Stimulated activated CD4-positive, alpha-beta T cell treated with anti-CD3 and anti-CD28 coated beads, Interleukin-2, amount 100 ng/mL, for 24 hours (primary cell): ENCODE data around the gene DNAH14.
"Not testable (repeated sequence)": the region's sequence is repeated elsewhere in the genome, so short reads cannot be mapped to it uniquely, and the experiment has no call there.

Experiments
- DNase-seq, 2 donors: peaks; one replicate each; pipeline ENCODE4 v3.0.0-alpha.2; 2020

The DNAH14 gene

GRCh38 chr1:224922404-224923164 lies 6.9 kb upstream of the DNAH14 start:
- DNase-seq, result no peak

DNA sequence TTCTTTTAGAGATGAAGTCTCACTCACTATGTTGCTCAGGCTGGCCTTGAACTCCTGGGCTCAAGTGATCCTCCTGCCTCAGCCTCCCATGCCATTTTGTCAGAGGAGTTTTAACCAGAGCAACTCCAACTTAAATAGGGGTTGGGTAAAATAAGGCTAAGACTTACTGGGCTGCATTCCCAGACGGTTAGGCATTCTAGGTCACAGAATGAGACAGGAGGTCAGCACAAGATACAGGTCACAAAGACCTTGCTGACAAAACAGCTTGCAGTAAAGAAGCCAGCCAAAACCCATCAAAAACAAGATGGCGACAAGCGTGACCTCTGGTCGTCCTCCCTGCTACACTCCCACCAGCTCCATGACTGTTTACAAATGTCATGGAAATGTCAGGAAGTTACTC lies 5.7 kb upstream of the DNAH14 start:
- no peak for DNase-seq

DNA sequence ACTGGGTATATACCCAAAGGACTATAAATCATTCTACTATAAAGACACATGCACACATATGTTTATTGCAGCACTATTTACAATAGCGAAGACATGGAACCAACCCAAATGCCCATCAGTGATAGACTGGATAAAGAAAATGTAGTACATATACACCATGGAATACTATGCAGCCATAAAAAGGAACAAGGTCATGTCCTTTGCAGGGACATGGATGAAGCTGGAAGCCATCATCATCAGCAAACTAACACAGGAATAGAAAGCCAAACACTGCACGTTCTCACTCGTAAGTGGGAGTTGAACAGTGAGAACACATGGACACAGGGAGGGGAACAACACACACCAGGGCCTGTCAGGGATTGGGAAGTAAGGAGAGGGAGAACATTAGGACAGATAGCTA lies 1.8 kb upstream of the DNAH14 start:
- DNase-seq, result not testable (repeated sequence)

DNA sequence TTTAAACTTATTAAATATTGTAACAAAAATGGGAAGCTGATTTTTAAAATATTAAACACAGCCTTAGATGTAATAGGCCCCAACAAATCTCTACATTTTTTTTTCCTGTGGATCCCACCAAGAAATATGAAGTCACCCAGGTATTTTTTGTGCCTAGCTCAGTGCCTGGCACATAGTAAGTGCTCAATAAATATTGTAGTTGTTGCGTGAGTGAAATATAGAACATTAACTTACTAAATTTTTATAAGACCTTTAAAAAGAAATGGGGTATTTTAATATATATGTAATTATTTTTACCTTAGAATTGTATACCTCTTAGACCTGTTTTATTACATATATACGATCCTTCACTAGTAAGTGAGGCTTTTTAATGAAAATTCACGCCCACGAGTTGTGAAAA lies 569 bp upstream of the DNAH14 start:
- no peak for DNase-seq

DNA sequence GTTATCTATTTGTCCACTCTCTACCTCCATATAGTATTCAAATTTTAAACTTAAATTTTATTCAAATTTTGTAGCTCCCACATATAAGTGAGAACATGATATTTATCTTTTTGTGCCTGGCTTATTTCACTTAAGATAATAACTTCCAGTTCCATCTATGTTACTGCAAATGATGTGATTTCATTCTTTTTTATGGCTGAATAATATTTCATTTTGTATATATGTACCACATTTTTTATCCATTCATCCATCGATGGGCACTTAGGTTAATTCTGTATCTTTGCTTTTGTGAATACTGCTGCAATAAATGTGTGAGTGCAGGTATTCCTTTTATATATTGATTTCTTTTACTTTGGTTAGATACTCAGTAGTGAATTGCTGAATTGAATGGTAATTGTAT lies 2.1 kb downstream of the DNAH14 start:
- DNase-seq, result no peak

- DNase-seq, result no peak
Measured at GRCh38 chr1:224932607-224933249, 3.3 kb downstream of the DNAH14 start.

- no peak for DNase-seq
Measured at GRCh38 chr1:224933584-224933983, 4.1 kb downstream of the DNAH14 start.

DNA sequence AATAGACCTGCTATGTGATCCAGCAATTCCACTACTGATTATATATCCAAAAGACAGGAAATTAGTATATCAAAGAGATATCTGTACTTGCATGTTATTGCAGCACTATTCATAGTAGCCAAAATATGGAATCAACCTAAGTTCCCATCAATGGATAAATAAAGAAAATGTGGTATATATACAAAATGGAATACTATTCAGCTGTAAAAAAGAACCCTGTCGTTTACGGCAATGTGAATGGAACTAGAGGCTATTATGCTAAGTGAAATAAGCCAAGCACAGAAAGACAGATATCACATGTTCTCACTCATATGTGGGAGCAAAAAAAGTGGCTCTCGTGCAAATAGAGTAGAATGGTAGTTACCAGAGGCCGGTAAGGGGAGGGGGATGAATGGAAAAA lies 9.2 kb downstream of the DNAH14 start:
- DNase-seq, result no peak

- DNase-seq, result no peak
Measured at GRCh38 chr1:224939844-224940425, 10.5 kb downstream of the DNAH14 start.

DNA sequence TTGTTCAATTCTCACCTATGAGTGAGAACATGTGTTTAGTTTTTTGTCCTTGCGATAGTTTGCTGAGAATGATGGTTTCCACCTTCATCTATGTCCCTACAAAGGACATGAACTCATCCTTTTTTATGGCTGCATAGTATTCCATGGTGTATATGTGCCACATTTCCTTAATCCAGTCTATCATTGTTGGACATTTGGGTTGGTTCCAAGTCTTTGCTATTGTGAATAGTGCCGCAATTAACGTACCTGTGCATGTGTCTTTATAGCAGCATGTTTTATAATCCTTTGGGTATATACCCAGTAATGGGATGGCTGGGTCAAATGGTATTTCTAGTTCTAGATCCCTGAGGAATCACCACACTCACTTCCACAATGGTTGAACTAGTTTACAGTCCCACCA lies 11.3 kb downstream of the DNAH14 start:
- not testable (repeated sequence) for DNase-seq

- not testable (repeated sequence) for DNase-seq
Measured at GRCh38 chr1:224945651-224946348, 16.3 kb downstream of the DNAH14 start.

DNA sequence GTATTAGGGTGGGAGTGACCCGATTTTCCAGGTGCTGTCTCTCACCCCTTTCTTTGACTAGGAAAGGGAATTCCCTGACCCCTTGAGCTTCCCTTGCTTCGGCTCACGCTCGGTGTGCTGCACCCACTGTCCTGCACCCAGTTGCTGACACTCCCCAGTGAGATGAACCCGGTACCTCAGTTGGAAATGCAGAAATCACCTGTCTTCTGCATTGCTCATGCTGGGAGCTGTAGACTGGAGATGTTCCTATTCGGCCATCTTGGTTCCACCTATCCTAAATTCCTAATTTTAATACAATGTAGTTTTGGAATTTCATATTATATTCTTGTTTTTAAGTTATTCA lies 16.8 kb downstream of the DNAH14 start:
- DNase-seq, result not testable (repeated sequence)

GRCh38 chr1:224957696-224958095 lies 28.2 kb downstream of the DNAH14 start:
- DNase-seq, result no peak

- no peak for DNase-seq
Measured at GRCh38 chr1:224958490-224958889, 29.0 kb downstream of the DNAH14 start.

- DNase-seq, result no peak
Measured at GRCh38 chr1:224959115-224959514, 29.6 kb downstream of the DNAH14 start.

- DNase-seq, result no peak
Measured at GRCh38 chr1:224959656-224960055, 30.2 kb downstream of the DNAH14 start.

- no peak for DNase-seq
Measured at GRCh38 chr1:224980181-224980580, 50.7 kb downstream of the DNAH14 start.

- not testable (repeated sequence) for DNase-seq
Measured at GRCh38 chr1:224981922-224982354, 52.5 kb downstream of the DNAH14 start.

GRCh38 chr1:224988042-224988441 lies 58.6 kb downstream of the DNAH14 start:
- no peak for DNase-seq

- no peak for DNase-seq
Measured at GRCh38 chr1:224989615-224990014, 60.1 kb downstream of the DNAH14 start.

GRCh38 chr1:224991550-224991949 lies 62.1 kb downstream of the DNAH14 start:
- not testable (repeated sequence) for DNase-seq

DNA sequence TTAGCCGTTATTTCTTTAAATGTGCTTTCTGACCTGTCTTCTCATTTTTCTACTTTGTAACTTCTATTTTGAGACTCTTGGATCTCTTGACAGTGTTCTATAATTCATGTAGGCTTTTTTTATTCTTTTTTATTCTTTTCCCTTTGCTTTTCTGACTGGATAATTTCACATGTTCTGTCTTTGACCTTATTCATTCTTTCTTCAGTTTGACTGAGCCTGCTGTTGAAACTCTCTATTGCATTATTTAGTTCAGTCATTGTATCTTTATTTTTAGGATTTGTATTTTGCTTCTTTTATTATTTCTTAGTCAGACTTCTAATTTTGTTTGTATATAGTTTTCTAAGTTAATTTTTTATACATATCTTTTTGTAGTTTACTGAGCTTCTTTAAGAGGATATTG lies 66.1 kb downstream of the DNAH14 start:
- no peak for DNase-seq

DNA sequence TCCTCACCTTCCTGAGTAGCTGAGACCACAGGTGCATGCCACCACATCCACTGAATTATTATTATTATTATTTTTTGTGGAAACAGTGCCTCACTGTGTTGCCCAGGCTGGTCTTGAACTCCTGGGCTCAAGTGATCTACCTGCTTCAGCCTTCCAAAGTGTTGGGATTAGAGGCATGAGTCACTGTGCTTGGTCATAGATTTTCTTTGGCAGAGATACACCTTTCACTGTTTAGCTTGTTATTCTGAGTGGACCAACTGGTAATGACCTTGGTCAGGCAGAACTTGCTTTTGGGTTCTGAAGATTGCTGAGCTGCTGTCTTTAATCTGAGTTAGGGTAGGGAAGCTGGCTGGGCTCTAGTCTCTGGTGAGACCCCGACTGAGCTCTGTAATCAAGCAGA lies 66.8 kb downstream of the DNAH14 start:
- DNase-seq, result no peak

DNA sequence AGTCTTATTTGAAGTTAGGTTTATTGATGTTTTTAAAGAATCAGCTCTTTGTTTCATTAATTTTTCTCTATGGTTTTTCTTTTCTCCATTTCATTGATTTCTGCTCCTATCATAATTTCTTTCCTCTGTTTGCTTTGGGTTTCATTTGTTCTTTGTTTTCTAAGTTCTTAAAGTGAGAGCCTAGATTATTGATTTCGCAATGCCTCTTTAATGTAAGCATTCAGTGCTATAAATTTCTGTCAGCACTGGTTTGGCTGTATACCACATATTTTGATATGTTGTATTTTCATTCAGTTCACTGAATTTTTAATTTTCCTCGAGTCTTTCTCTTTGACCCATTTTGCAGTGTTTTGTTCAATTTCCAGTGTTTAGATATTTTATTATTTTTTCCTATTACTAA lies 68.7 kb downstream of the DNAH14 start:
- no peak for DNase-seq
